K562 (cell line): ENCODE results near the gene ANKRD12. TPM values are rescaled to one million over a fixed set of nuclear protein-coding genes. Genes with fewer than 3 reads are reported as not detected.

Experiments
- ATAC-seq: fragments of 200-7000 bp; cut with Tn5 transposase; 3 replicates; pipeline ENCODE4 v1.9.1; 2020; ENCODE audit warnings: moderate library complexity
- BruUV-seq: library from RNA; stranded (reverse); fragments of 400-500 nt; replicated peaks from 2 replicates; lab custom pipeline; 2021; lab: Mats Ljungman, UMichigan
- CTCF ChIA-PET: fragments of 300-600 bp; formaldehyde crosslinking; extraction: SDS; loops from one replicate; lab custom pipeline; 2021; ENCODE audit warnings: low intra/inter-chr PET ratio; lab: Yijun Ruan, JAX
- POLR2A ChIA-PET: fragments of 300-600, 350-650 bp; sonication (Branson Sonifier 250); formaldehyde crosslinking; extraction: SDS; loops from one replicate; lab custom pipeline; 2021; ENCODE audit warnings: antibody characterized with exemption, inconsistent platforms; lab: Yijun Ruan, JAX
- DNase-seq, 4 experiments: peaks; one replicate each; pipeline versions ENCODE4 v3.0.0 to v3.0.0-alpha.2; 2011 to 2018; ENCODE audit warnings: low spot score in 3 of 4, mixed read lengths in 3 of 4; ENCODE audit errors: extremely low read depth in 1 of 4
- FAIRE-seq: peaks from 2 replicates; lab custom pipeline; 2011; peaks lifted over from hg19 to GRCh38; lab: Jason Lieb, UNC
- H2AFZ ChIP-seq: 2 replicates; pipeline ENCODE4 v1.6.0; 2011; ENCODE audit warnings: low read depth, low read length, control low read depth, inconsistent platforms
- H3K27ac ChIP-seq: fragments of 200-600 bp; 3 replicates; pipeline ENCODE4 v1.8.0; 2011; ENCODE audit warnings: low read depth, mild to moderate bottlenecking, control low read depth, inconsistent platforms, low read length, moderate library complexity, mixed read lengths; ENCODE audit errors: extremely low read depth
- H3K27me3 ChIP-seq, 2 experiments: fragments of 300-600 bp in 1 of 2; 2 replicates in 1 of 2; 3 replicates in 1 of 2; pipeline versions ENCODE4 v1.6.0 to v1.8.0; 2011; ENCODE audit warnings: inconsistent platforms in 2 of 2, low read length in 2 of 2, mild to moderate bottlenecking in 1 of 2, mixed read lengths in 1 of 2, moderate library complexity in 1 of 2; ENCODE audit not compliant: control insufficient read depth in 2 of 2, insufficient read depth in 2 of 2
- H3K36me3 ChIP-seq: fragments of 300-600 bp; 3 replicates; pipeline ENCODE4 v1.8.0; 2011; ENCODE audit warnings: mild to moderate bottlenecking, low read length, inconsistent platforms; ENCODE audit not compliant: control insufficient read depth, insufficient read depth
- H3K4me1 ChIP-seq, 2 experiments: fragments of 200-600 bp in 1 of 2; replicated peaks in 1 of 2; 2 replicates in 1 of 2; 3 replicates in 1 of 2; pipeline versions ENCODE4 v1.5.1 to v1.8.0; 2011; ENCODE audit warnings: inconsistent platforms in 2 of 2, low read length in 2 of 2, mild to moderate bottlenecking in 1 of 2, mixed read lengths in 1 of 2, moderate library complexity in 1 of 2; ENCODE audit not compliant: control insufficient read depth in 2 of 2, insufficient read depth in 2 of 2
- H3K4me2 ChIP-seq: 2 replicates; pipeline ENCODE4 v1.6.1; 2011; ENCODE audit warnings: low read length, control low read depth, inconsistent platforms, mixed read lengths; ENCODE audit not compliant: insufficient read depth
- H3K4me3 ChIP-seq: fragments of 200-600 bp; sonication (generic), shearing (Covaris generic); 2 replicates; pipeline ENCODE4 v1.5.1; 2016; ENCODE audit warnings: control low read depth, inconsistent platforms
- H3K79me2 ChIP-seq: fragments of 200-600 bp; 3 replicates; pipeline ENCODE4 v1.8.0; 2011; ENCODE audit warnings: low read length, inconsistent platforms; ENCODE audit not compliant: control insufficient read depth, insufficient read depth
- H3K9ac ChIP-seq, 2 experiments: 2 replicates each; pipeline versions ENCODE4 v1.6.0 to v1.6.1; 2011; ENCODE audit warnings: low read depth in 2 of 2, low read length in 2 of 2, control low read depth in 1 of 2, inconsistent platforms in 1 of 2, mild to moderate bottlenecking in 1 of 2, mixed read lengths in 1 of 2; ENCODE audit not compliant: insufficient read depth in 1 of 2
- H3K9me1 ChIP-seq: one replicate; pipeline ENCODE4 v1.6.0; 2011; ENCODE audit warnings: inconsistent platforms, mild to moderate bottlenecking, low read length, moderate library complexity; ENCODE audit not compliant: control insufficient read depth, insufficient read depth
- H3K9me3 ChIP-seq: replicated peaks from 2 replicates; pipeline ENCODE4 v1.5.1; 2011; ENCODE audit warnings: low read depth, low read length, inconsistent platforms; ENCODE audit not compliant: control insufficient read depth, insufficient read depth
- H4K20me1 ChIP-seq: replicated peaks from 2 replicates; pipeline ENCODE4 v1.6.1; 2011; ENCODE audit warnings: low read length, inconsistent platforms, mixed read lengths; ENCODE audit not compliant: control insufficient read depth, insufficient read depth
- GATAD2A ChIP-seq: fragments of 450-650 bp; IDR thresholded peaks from 2 replicates; pipeline ENCODE4 v1.6.1; 2017
- HOXB6 ChIP-seq: fragments of 250-450 bp; sonication (Bioruptor Pico); IDR thresholded peaks from 2 replicates; pipeline ENCODE4 v1.5.1; 2022; ENCODE audit warnings: mild to moderate bottlenecking, borderline replicate concordance
- MBD2 ChIP-seq: sonication (generic); IDR thresholded peaks from 2 replicates; pipeline ENCODE4 v1.6.1; 2016; ENCODE audit warnings: low read depth, borderline replicate concordance
- NFYB ChIP-seq: IDR thresholded peaks from 2 replicates; pipeline ENCODE4 v1.6.1; 2011; ENCODE audit warnings: mild to moderate bottlenecking, moderate library complexity; ENCODE audit not compliant: insufficient read length; ENCODE audit errors: extremely low read depth
- POLR2AphosphoS2 ChIP-seq: IDR thresholded peaks from 2 replicates; pipeline ENCODE4 v1.6.1; 2012; ENCODE audit warnings: low read length, improper control_type of control experiment
- SP1 ChIP-seq: sonication (generic); formaldehyde crosslinking; IDR thresholded peaks from 2 replicates; pipeline ENCODE4 v1.8.1; 2022; ENCODE audit warnings: mild to moderate bottlenecking, missing genetic modification reagents
- TAF9B ChIP-seq: fragments of 450-650 bp; IDR thresholded peaks from 2 replicates; pipeline ENCODE4 v1.6.1; 2018; ENCODE audit warnings: mild to moderate bottlenecking; ENCODE audit not compliant: partially characterized antibody
- TBL1XR1 ChIP-seq, 2 experiments: IDR thresholded peaks; 2 replicates each; pipeline ENCODE4 v1.6.1; 2012; ENCODE audit warnings: improper control_type of control experiment in 2 of 2, low read length in 2 of 2, mild to moderate bottlenecking in 1 of 2
- ZNF277 ChIP-seq: fragments of 250-450 bp; sonication (Bioruptor Pico); IDR thresholded peaks from 2 replicates; pipeline ENCODE4 v1.8.0; 2022; ENCODE audit warnings: inconsistent platforms, mild to moderate bottlenecking, moderate library complexity, borderline replicate concordance
- ZZZ3 ChIP-seq: fragments of 450-650 bp; IDR thresholded peaks from 2 replicates; pipeline ENCODE4 v1.6.1; 2016; ENCODE audit warnings: antibody characterized with exemption, mild to moderate bottlenecking, moderate library complexity
- WGBS: fragments of 100-300 bp; shearing (Covaris generic); methylation state at CpG from one replicate; pipeline ENCODE4 v1.1.6; 2016; ENCODE audit warnings: low coverage, mixed read lengths; ENCODE audit not compliant: insufficient coverage; ENCODE audit errors: missing lambda C conversion rate; 5-methylcytosine and 5-hydroxymethylcytosine counted together
- in situ Hi-C: fragments of 300-500 bp; cut with MboI; formaldehyde crosslinking; loops from 4 replicates; pipeline ENCODE4 v1.15.0; 2018; ENCODE audit warnings: inconsistent platforms, mixed read lengths
- intact Hi-C: fragments of 100-400 bp; cut with micrococcal nuclease; formaldehyde crosslinking; loops from 2 replicates; pipeline ENCODE4 v1.14.2; 2022
- polyA plus RNA-seq, 8 experiments: library from polyadenylated mRNA; depleted of rRNA in 4 of 8; stranded (reverse) in 5 of 8; unstranded in 3 of 8; fragments of >200 nt; fragmentation: Nextera tagmentation in 2 of 8; fragmentation: Illumina TruSeq in 1 of 8; extraction: Ambion mirVana in 2 of 8; extraction: Trizol in 1 of 8; gene quantifications; 2 replicates each; pipeline versions ENCODE4 v1.2.1 to v1.2.3, GENCODE V29; 2011 to 2014; ENCODE audit warnings: inconsistent platforms in 1 of 8, missing spikeins in 1 of 8
- total RNA-seq, 7 experiments: library from RNA; depleted of rRNA in 6 of 7; stranded (reverse); fragments of >200 nt in 6 of 7; fragmentation: Illumina TruSeq in 2 of 7; extraction: Trizol in 2 of 7; gene quantifications; 2 replicates each; pipeline versions ENCODE4 v1.2.1 to v1.2.3, GENCODE V29; 2011 to 2021; ENCODE audit warnings: low replicate concordance in 1 of 7

Gene ANKRD12
- total and polyA plus RNA-seq, 9 of the 15 experiments (the other 6 are each of a cell fraction or from before 2014, with no cell fraction given) = 6.6 to 28.2 (median 16.0) TPM

GRCh38 chr18:9106800-9107584 lies 29.6 kb upstream of the ANKRD12 start (continued):
- no peak for TF ChIP-seq MBD2
- TF ChIP-seq, all 486 proteins: peak for 9

DNA sequence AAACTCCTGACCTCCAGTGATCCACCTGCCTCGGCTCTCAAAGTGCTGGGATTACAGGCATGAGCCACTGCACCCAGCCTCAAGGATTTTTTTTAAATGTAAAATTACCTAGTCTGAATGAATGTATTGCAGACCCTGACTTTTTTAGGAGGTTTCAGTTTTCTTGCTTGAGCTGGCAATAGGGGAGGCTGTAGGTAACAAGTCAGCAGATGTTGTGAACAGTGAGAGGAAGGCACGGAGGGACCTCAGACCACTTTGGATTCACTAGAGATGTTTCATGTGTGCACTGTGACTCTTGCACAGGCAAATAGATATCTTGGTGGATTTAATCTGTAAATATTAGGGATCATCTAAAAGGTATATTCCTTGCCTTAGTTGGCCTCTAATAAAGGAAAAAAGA lies 27.7 kb upstream of the ANKRD12 start:
- Histone ChIP-seq H4K20me1 (peaks cover 28% of the 10 kb centered on the region), H3K4me1 (peaks cover 3 to 40% of the 10 kb centered on the region in 2 experiments; a peak in 4 of 5 replicates), H3K9me1 (no peaks in the 10 kb centered on the region), H3K27me3 (no peaks in the 10 kb centered on the region), H2AFZ (no peak overlapping the region), H3K27ac (no peak overlapping the region), H3K9ac (no peak overlapping the region; a peak in 1 of 4 replicates)
- intact Hi-C loops = no loop called here
- in situ Hi-C loops = no loop called here
- BruUV-seq = no TSS peak
- ATAC-seq = no peak
- ChIA-PET CTCF (no interaction called here), POLR2A (interaction anchor here (0.6 to 2.3 kb wide), 6 partner anchors 9 to 576 kb away, joined by 3 to 9 read pairs (median 4); no protein-coding TSS in a partner anchor)
- FAIRE-seq = no peak
- DNase-seq = no peak
- TF ChIP-seq SP1 (CRISPR knock-in tag) (no peak), POLR2AphosphoS2 (no peak), TAF9B (no peak), ZZZ3 (no peak), TBL1XR1 (IDR thresholded peaks at IDR 0.05; ENCODE audit: low read length in 2 of 2) (no peak), GATAD2A (no peak), ZNF277 (CRISPR knock-in tag) (no peak), NFYB (no peak), HOXB6 (CRISPR knock-in tag) (no peak)
- TF ChIP-seq, all 486 proteins: peak for 0
- Histone ChIP-seq H3K4me3 (no peak overlapping the region), H3K79me2 (peaks cover 100% of the 10 kb centered on the region), H3K36me3 (peaks cover 90% of the 10 kb centered on the region), H3K9me3 (no peaks in the 10 kb centered on the region), H3K4me2 (no peak overlapping the region)
- WGBS = 84% methylated on average over 2 of the region's 2 CpGs
